ENCODE data around the gene CALHM6. TPM values are rescaled to one million over a fixed set of nuclear protein-coding genes. Genes with fewer than 3 reads are reported as not detected.

Gene CALHM6
- total RNA-seq, 1 experiment from 2014 or later = 0.44 TPM

GRCh38 chr6:116512734-116513133 is 51.6 kb downstream of the CALHM6 start (continued):
- no peak for TF ChIP-seq STAT6 (CRISPR knock-in tag; conservative IDR thresholded peaks at IDR 0.05; ENCODE audit: low read depth)
- TF ChIP-seq ZBTB21 (CRISPR knock-in tag; IDR thresholded peaks at IDR 0.05; ENCODE audit: borderline replicate concordance) = no peak
- no peak for TF ChIP-seq RELA (CRISPR knock-in tag; IDR thresholded peaks at IDR 0.05; ENCODE audit: borderline replicate concordance)

Other genes with a start within 250 kb of the CALHM6 start
- gene TSPYL4, start 207.3 kb upstream of the CALHM6 start, total RNA-seq (2021) = 13.6 to 15.3 TPM (median 14.2 TPM) in 3 replicates
- 62.4 to 68.6 TPM (median 64.3 TPM) in 3 replicates for gene TSPYL1, start 181.4 kb upstream of the CALHM6 start, total RNA-seq (2021)
- gene DSE, start 90.4 kb upstream of the CALHM6 start, total RNA-seq (2021) = 66.3 to 78.3 TPM (median 71.2 TPM) in 3 replicates
- 0.07 to 0.11 TPM (median 0.09 TPM) in 3 replicates for gene CALHM5, start 50.3 kb downstream of the CALHM6 start, total RNA-seq (2021)
- not detected in 3 replicates for gene TRAPPC3L, start 84.3 kb downstream of the CALHM6 start, total RNA-seq (2021)
- not detected in 3 replicates for gene CALHM4, start 92.4 kb downstream of the CALHM6 start, total RNA-seq (2021)
- 26.2 to 33.8 TPM (median 28.3 TPM) in 3 replicates for gene RWDD1, start 110.1 kb downstream of the CALHM6 start, total RNA-seq (2021)
- gene RSPH4A, start 155.1 kb downstream of the CALHM6 start, total RNA-seq (2021) = 0.34 to 0.57 TPM (median 0.34 TPM) in 3 replicates
- gene ZUP1, start 207.4 kb downstream of the CALHM6 start, total RNA-seq (2021) = 15.5 to 19.4 TPM (median 16.9 TPM) in 3 replicates
- gene KPNA5, start 219.8 kb downstream of the CALHM6 start, total RNA-seq (2021) = 10.0 to 12.7 TPM (median 12.2 TPM) in 3 replicates